GM13977 (cell line): Measurements from ENCODE around the gene PROSER1.
A peak's percentile ranks its signal among the peaks of the same experiment; 100 is the strongest.

ENCODE experiments used
- DNase-seq: peaks from one replicate; pipeline ENCODE4 v3.0.0; 2012; ENCODE audit warnings: low spot score
- in situ Hi-C: fragments of 300-500 bp; cut with MboI; formaldehyde crosslinking; loops from one replicate; pipeline ENCODE4 v1.12.0; 2022; ENCODE audit warnings: low sequenced_read_pairs, low pct_unique_long_range_greater_than_20kb, mixed read lengths, inconsistent platforms; ENCODE audit not compliant: unreplicated experiment
- TF ChIP-seq, protein P1 (sequence below): IDR thresholded peaks from 2 replicates; pipeline ENCODE4 v1.5.1; 2012; ENCODE audit warnings: mild to moderate bottlenecking, control low read depth; ENCODE audit not compliant: insufficient read depth; ENCODE audit errors: extremely low read depth, missing control alignments

The PROSER1 gene

DNA sequence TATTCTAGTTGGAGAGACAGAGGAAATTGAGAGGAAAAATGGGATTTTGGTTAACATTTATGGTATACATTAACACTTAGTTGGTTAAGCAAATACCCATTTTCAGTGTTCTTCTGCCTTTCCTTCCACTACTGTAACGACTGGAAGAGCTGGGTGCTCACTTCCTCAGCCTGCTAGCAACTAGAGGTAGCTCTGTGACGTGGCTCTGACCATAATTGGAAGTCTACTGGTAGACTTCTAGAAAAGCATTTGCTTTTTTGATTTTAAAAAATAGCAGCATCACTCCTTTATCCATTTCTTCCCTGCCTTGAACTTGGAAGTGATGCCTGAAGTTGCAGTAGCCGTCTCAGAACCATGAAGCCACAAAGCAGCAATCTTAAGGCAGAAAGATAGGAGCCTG, 16.2 kb upstream of the PROSER1 start:
- TF ChIP-seq, protein P1, sequence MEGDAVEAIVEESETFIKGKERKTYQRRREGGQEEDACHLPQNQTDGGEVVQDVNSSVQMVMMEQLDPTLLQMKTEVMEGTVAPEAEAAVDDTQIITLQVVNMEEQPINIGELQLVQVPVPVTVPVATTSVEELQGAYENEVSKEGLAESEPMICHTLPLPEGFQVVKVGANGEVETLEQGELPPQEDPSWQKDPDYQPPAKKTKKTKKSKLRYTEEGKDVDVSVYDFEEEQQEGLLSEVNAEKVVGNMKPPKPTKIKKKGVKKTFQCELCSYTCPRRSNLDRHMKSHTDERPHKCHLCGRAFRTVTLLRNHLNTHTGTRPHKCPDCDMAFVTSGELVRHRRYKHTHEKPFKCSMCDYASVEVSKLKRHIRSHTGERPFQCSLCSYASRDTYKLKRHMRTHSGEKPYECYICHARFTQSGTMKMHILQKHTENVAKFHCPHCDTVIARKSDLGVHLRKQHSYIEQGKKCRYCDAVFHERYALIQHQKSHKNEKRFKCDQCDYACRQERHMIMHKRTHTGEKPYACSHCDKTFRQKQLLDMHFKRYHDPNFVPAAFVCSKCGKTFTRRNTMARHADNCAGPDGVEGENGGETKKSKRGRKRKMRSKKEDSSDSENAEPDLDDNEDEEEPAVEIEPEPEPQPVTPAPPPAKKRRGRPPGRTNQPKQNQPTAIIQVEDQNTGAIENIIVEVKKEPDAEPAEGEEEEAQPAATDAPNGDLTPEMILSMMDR: no peak
- DNase-seq: no peak
- in situ Hi-C loops: loop anchor here (25.0 kb wide), 1 partner anchor 558 kb away; the partner anchor contains the start of gene LHFPL6

DNA sequence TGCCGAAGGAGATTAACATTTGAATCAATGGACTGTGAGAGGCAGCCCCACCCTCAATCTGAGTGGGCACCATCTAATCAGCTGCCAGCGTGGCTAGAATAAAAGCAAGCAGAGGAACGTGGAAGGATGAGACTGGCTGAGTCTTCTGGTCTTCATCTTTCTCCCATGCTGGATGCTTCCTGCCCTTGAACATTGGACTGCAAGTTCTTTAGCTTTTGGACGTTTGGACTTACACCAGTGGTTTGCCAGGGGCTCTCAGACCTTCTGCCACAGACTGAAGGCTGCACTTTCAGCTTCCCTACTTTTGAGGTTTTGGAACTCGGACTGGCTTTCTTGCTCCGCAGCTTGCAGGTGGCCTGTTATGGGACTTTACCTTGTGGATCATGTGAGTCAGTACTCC, 15.1 kb upstream of the PROSER1 start:
- TF ChIP-seq, protein P1: no peak
- DNase-seq: no peak
- in situ Hi-C loops: loop anchor here (25.0 kb wide), 1 partner anchor 559 kb away; the partner anchor contains the start of gene LHFPL6

DNA sequence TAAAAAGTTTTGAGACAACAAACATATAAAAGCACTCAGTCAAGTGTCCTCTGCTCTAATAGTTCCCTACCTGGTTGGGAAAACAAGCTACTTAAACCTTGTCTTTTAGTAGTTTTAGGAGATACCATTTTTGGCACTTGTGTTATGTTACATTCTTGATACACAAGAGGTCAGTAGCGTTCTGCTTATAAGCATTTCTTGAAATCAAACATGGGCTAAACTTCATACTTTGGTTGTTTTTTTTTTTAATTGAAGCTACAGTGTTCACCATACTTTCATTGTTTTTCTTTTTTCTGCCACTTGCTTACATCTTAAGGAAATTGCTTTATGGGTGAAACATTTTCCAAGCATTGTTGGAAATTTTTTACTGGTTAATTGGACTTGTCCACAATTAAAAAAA, 13.3 kb upstream of the PROSER1 start:
- in situ Hi-C loops: loop anchor here (25.0 kb wide), 1 partner anchor 561 kb away; the partner anchor contains the start of gene LHFPL6
- TF ChIP-seq, protein P1: peak; percentile 47
- no peak for DNase-seq

DNA sequence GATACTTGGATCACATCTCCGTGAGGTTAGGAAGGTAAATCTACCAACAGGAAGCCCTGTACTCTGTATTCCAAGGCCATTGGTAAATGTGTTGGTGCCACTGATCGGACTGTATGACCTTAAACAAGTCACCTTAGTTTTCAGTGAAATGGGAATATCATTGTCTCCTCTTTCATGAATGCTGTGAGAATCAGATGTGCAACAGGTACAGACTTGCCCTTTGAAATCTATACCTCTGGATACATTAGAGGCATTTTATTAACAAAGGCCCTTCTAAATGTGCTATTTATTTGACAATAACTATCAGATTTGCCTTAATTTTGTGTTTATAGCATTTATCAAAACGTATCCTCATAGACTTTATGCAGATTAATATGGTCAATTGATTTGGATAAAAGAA, 11.4 kb upstream of the PROSER1 start:
- DNase-seq: no peak
- in situ Hi-C loops: no loop called here
- TF ChIP-seq, protein P1: no peak

DNA sequence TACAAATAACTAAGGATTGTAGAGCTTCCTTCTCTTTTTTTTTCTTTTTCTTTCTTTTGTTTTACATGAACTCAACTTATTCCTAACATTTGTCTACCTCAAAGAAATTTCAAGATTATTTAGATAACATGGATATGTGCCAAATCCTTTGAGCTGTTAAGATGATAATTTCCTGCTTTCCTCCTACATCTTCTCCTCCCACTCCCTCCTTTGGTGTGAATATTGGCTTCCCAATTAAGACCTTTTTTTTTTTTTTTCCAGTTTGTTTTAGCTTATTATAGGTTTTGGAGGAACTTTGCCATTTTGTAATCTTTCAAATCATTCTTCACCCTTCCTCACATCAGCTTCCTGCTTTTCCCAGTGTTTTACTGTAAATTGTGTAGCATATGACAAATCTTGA, 10.9 kb upstream of the PROSER1 start:
- TF ChIP-seq, protein P1: no peak
- in situ Hi-C loops: no loop called here

DNA sequence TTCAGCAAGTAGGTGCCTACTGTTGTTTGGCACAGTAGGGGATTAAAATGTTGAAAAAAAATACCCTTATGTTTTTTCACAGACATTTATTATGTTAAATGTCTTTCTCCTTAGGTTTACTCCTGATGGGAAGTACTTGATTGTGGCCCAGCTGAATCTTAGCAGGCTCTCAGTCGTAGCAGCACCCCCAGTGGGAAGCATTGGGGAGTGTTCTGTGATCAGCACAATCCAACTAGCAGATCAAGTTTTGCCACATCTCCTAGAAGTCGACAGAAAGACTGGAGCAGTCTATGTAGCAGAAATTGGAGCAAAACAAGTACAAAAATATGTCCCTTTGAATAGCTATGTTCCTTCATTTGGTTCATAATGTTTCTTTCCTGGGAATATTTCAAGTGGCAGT, 9.7 kb upstream of the PROSER1 start:
- DNase-seq: no peak
- in situ Hi-C loops: no loop called here
- TF ChIP-seq, protein P1: no peak

More for the DNA sequence above, 10.9 kb upstream of the PROSER1 start:
- no peak for DNase-seq

DNA sequence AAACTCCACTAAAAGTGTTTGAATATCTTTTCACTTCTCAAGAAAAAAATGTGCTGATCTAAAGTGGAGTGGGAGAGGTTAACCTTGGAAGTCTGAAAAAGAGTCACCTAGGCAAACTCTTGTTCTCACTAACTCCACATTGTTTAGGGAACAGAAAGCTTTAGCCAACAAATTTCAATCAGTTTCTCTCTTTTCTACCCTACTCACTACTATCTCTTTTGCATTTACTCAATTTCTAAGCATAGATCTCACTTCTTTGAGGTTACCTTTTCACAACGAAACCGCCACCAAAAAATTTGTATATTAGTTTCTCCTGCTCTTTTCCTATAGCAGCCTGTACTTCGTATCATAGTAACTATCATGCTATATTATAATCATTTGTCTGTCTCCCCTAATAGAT, 6.6 kb upstream of the PROSER1 start:
- DNase-seq: no peak
- in situ Hi-C loops: no loop called here
- TF ChIP-seq, protein P1: no peak
